OCI-M1 (cell line): ENCODE measurements around the gene PON2.

Experiments
- DNase-seq: peaks from one replicate; lab custom pipeline; 2025; lab: John Stamatoyannopoulos, UW

PON2 gene

GRCh38 chr7:95444796-95445195, 10.0 kb upstream of the PON2 start:
- no peak for DNase-seq

- DNase-seq, result no peak
These were observed 6.4 kb upstream of the PON2 start for GRCh38 chr7:95441042-95441823.

GRCh38 chr7:95440394-95441038, 5.7 kb upstream of the PON2 start:
- DNase-seq, result no peak

- DNase-seq, result no peak
These were observed 1.6 kb upstream of the PON2 start for GRCh38 chr7:95436407-95436806.

- DNase-seq, result no peak
These were observed 573 bp upstream of the PON2 start for GRCh38 chr7:95435422-95435780.

- DNase-seq, result no peak
These were observed 774 bp downstream of the PON2 start for GRCh38 chr7:95433952-95434556.

- DNase-seq, result no peak
These were observed 1.7 kb downstream of the PON2 start for GRCh38 chr7:95433129-95433528.

GRCh38 chr7:95432606-95433005, 2.2 kb downstream of the PON2 start:
- DNase-seq, result peak; percentile 59

- no peak for DNase-seq
These were observed 4.0 kb downstream of the PON2 start for GRCh38 chr7:95430864-95431263.

GRCh38 chr7:95429241-95429990, 5.4 kb downstream of the PON2 start:
- DNase-seq, result no peak

GRCh38 chr7:95427914-95428516, 6.8 kb downstream of the PON2 start:
- no peak for DNase-seq

GRCh38 chr7:95427166-95427565, 7.7 kb downstream of the PON2 start:
- no peak for DNase-seq

- DNase-seq, result no peak
These were observed 9.1 kb downstream of the PON2 start for GRCh38 chr7:95425694-95426093.

- no peak for DNase-seq
These were observed 10.1 kb downstream of the PON2 start for GRCh38 chr7:95424716-95425115.

- no peak for DNase-seq
These were observed 12.9 kb downstream of the PON2 start for GRCh38 chr7:95421847-95422444.

- peak; percentile 50 for DNase-seq
These were observed 13.6 kb downstream of the PON2 start for GRCh38 chr7:95421000-95421846.

- no peak for DNase-seq
These were observed 22.8 kb downstream of the PON2 start for GRCh38 chr7:95412075-95412474.

GRCh38 chr7:95411666-95412065, 23.2 kb downstream of the PON2 start:
- peak; percentile 38 for DNase-seq

GRCh38 chr7:95411036-95411435, 23.8 kb downstream of the PON2 start:
- no peak for DNase-seq

GRCh38 chr7:95407751-95408150, 27.1 kb downstream of the PON2 start:
- DNase-seq, result no peak

GRCh38 chr7:95405800-95406199, 29.0 kb downstream of the PON2 start:
- DNase-seq, result no peak
